RPMI8226 (cell line): ENCODE results near the gene PCNX4.
A peak's percentile ranks its signal among the peaks of the same experiment; 100 is the strongest.
"Not testable (repeated sequence)": the region's sequence is repeated elsewhere in the genome, so short reads cannot be mapped to it uniquely, and the experiment has no call there.

Experiments
- DNase-seq: peaks from one replicate; pipeline ENCODE4 v3.0.0-alpha.2; 2015

The PCNX4 gene

GRCh38 chr14:60091550-60092525 is at the start of gene PCNX4:
PCNX4 (plus strand) TSS chr14:60091923; CDS start chr14:60107639, 15,716 bp downstream.
- DNase-seq = peak; percentile 95

- DNase-seq = not testable (repeated sequence)
Observed at GRCh38 chr14:60047976-60048375, 43.7 kb upstream of the PCNX4 start.

DNA sequence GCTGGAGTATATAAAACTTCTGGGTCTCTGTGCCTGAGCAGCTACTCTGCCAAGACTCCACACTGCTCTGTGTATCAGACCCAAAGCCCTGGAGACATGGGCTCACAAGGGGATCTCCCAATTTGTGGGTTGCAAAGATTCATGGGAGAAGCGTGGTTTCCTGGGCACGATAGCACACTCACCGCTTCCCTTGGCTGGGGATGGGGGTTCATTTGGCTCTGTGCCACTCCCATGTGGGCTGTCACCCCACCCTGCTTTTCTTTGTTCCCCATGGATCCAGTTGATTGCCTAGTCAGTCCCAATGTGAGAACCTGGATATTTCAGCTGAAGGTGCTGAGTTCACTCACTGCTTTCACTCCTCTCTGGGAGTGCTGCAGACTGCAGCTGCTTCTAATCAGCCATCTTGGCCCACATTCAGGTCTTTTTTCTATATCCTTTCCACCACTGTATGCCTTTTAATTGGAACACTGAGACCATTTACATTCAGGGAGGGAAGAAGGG is 40.0 kb upstream of the PCNX4 start:
- DNase-seq = no peak

- DNase-seq = no peak
Observed at GRCh38 chr14:60058087-60058486, 33.6 kb upstream of the PCNX4 start.

GRCh38 chr14:60061371-60061770 is 30.4 kb upstream of the PCNX4 start:
- DNase-seq = no peak

DNA sequence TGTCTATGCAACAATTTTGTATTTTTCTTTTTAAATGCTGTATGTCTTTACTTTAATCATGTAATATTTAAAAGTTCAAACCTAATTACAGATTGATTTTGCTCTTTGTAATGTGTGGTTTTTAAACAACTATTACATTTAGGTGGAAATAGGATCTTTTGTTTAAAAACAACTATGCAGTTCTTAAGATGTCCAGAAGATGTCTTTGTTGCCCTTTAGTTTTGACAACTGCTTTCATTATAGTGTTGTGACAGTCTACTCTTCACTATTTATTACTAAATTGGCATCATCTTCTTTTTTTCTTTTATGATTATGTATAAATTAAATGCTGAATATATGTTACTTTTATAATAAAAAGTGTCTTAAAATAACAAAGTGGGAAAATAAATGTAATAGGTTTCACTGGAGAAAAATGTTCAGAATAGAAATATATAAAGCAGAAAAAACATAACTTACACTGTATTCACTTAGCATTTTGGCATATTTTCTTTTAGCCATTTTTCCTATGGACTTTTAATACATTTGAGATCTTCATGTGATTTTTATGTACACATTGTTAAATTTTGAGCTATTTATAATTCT is 27.1 kb upstream of the PCNX4 start:
- DNase-seq = no peak

GRCh38 chr14:60067882-60068281 is 23.8 kb upstream of the PCNX4 start:
- no peak for DNase-seq

DNA sequence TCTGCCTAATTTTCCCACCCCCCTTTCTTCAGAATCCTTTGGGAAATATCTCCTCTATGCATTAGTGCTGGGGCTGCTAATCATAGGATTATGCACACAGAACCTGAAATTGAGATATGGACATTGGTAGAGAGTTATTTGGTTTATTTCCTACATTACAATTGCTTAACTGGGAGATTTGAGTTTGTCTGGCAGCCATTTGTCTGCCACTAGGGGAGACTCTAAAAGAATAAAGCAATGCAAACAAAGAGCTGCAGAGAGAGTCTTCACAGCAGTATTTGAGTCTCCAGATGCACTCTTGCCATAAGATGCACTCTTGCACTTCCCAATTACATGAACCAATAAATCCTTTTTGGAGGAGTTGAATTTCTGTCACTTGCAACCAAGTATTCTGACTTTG is 12.0 kb upstream of the PCNX4 start:
- DNase-seq = no peak

GRCh38 chr14:60085085-60085484 is 6.6 kb upstream of the PCNX4 start:
- no peak for DNase-seq

DNA sequence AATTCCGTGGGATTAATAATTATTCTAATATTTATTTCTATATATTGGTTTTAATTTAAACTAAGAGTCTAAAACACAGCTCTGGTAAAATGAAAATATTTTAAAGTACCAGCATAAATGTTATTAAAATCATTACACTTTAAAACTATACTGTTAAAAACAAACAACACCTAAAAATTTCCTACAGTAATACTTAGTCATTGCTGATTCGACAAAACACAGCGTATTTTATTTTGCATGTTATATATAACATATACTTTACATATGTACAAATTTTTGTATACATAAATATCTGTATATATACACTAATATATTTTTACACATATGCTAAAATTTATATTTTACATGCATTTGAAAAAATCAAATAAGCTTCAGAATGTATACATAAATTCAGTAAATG is 6.0 kb upstream of the PCNX4 start:
- DNase-seq = no peak

DNA sequence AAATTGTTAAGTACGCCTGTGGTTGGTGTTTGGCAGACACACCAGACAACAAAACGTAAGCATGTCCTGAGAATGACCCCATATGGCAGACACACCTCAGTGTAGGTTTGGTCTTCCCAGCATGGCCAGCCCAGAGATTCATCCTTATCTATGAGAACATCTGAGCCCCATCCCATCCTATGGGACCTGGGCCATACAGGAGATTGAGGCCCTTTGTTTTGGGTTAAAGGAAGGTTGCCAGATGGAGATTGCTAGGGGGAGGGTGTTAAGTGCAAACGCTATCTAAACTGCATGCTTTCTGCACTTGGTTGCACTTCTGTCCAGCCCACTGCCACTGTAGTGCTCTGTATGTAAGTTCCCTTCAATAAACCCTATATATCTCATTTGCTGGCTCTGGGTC is 4.1 kb upstream of the PCNX4 start:
- DNase-seq = no peak

- no peak for DNase-seq
Observed at GRCh38 chr14:60089221-60089620, 2.5 kb upstream of the PCNX4 start.

- peak; percentile 32 for DNase-seq
Observed at GRCh38 chr14:60090864-60091519, 731 bp upstream of the PCNX4 start.

- DNase-seq = peak; percentile 20
Observed at GRCh38 chr14:60092526-60092920, 800 bp downstream of the PCNX4 start.

GRCh38 chr14:60093080-60093479 is 1.4 kb downstream of the PCNX4 start:
- DNase-seq = no peak

GRCh38 chr14:60093606-60094005 is 1.9 kb downstream of the PCNX4 start:
- no peak for DNase-seq

DNA sequence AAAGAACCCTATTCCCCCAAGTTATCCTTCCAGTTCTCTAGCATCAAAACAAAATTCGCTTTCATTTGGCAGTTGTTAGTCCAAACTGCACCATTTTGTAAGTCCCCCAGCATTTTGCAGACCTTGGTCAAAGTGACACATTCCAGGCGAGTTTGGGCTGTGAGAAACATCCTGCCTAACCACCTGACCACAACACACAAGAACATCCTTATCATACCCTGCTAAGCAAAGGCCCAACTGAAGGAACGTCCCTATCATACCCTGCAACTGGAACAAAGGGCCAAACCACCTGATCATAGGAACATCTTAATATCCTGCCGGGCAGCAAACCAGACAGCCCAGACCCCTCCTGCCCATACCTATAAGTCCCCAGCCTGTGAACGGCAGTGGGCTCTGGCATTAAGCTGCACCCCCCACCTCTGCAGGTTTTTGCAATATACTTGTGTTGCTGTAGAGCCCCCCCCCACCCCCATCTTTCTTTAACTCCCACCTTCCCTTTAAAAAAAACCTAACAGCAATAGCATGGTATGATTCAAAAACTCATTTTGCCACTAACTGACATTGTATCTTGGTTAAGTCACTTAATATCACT is 2.7 kb downstream of the PCNX4 start:
- DNase-seq = no peak

DNA sequence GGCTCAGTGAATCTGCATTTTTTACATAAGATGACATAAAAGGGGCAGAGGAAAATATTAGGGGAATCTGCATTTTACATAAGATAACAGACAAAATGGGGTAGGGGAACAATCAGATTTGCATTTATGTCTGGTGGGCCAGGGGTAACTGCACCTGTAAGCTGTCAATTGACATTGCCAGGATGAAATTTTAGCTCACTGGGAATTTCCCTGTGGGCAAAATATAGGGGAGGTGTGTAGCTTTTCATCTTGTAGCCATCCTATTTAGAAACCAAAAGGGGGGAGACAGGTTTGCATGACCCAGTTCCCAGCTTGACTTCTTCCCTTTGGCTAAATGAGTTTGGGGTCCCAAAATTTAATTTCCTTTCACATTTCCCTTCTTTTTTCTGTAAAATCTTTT is 3.5 kb downstream of the PCNX4 start:
- no peak for DNase-seq

GRCh38 chr14:60095781-60096450 is 4.2 kb downstream of the PCNX4 start:
- no peak for DNase-seq

GRCh38 chr14:60097974-60098373 is 6.3 kb downstream of the PCNX4 start:
- DNase-seq = no peak

DNA sequence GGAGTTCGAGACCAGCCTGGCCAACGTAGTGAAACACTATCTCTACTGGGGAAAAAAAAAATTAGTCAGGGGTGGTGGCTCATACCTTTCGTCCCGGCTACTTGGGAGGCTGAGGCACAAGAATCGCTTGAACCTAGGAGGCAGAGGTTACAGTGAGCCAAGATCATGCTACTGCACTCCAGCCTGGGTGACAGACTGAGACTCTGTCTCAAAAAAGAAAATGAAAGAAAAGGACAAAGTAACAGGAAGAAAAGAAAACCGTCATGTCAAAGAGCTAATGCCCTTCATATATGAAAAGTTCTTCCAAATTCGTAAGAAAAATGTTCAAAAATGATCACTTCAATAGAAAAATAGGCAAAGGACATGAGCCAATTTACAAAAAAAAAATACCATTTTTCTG is 8.1 kb downstream of the PCNX4 start:
- DNase-seq = not testable (repeated sequence)

DNA sequence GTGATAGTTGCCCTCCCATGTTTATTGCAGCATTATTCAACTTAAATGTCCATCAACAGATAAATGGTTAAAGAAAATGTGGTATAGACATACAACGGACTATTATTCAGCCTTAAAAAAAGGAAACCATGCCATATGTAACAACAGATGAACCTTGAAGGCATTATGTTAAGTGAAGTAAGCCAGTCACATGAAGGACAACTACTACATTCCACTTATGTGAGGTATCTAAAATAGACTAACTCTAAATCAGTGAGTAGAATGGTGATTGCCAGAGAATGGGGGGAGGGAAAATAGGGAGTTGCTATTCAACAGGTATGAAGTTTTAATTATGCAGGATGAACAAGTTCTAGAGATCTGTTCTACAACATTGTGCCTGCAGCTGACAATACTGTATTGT is 10.1 kb downstream of the PCNX4 start:
- DNase-seq = no peak

DNA sequence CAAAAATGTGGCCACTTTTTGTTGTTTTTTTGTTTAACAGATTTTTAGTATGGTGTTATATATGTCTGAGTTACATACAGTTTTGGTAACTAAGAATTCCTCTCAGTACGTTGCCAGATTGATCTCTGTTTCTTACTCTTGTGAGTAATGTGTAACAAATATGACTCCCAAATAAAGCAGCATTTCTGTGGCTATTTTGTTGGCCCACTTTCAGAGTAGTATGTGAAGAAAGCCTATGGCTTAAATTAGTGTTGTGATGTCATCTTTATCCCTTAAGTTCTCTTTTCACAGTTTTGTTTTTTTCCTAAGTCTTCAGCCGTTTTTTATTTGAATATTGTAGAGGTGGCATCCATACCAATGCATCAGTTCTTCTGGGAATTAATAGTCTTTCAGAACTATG is 10.7 kb downstream of the PCNX4 start:
- DNase-seq = no peak
